Uterus (tissue), 4 donors: ENCODE measurements around the gene SIRT2. TPM values are rescaled to one million over a fixed set of nuclear protein-coding genes. Genes with fewer than 3 reads are reported as not detected.

ENCODE experiments used
- DNase-seq, 2 donors: peaks; one replicate each; pipeline ENCODE4 v3.0.0-alpha.2; 2019 to 2020
- H3K27ac ChIP-seq, 2 donors: fragments of 200-600 bp; sonication (generic); 1 replicate in 1 of 2; 2 replicates in 1 of 2; pipeline ENCODE4 v1.5.1; 2016 to 2018
- H3K27me3 ChIP-seq, 2 donors: fragments of 200-600 bp; sonication (generic); one replicate each; pipeline ENCODE4 v1.5.1; 2018 to 2019; ENCODE audit warnings: control low read depth in 1 of 2
- H3K36me3 ChIP-seq, 2 donors: fragments of 200-600 bp; sonication (generic); one replicate each; pipeline ENCODE4 v1.5.1; 2019; ENCODE audit warnings: control low read depth in 1 of 2
- H3K4me1 ChIP-seq, 2 donors: fragments of 200-600 bp; sonication (generic); one replicate each; pipeline ENCODE4 v1.5.1; 2018 to 2019; ENCODE audit warnings: control low read depth in 1 of 2
- H3K4me3 ChIP-seq, 2 donors: fragments of 200-600 bp; sonication (generic); 1 replicate in 1 of 2; 2 replicates in 1 of 2; pipeline ENCODE4 v1.5.1; 2018 to 2019; ENCODE audit warnings: mild to moderate bottlenecking in 1 of 2
- H3K9me3 ChIP-seq, 2 donors: fragments of 200-600 bp; sonication (generic); one replicate each; pipeline ENCODE4 v1.5.1; 2019; ENCODE audit warnings: control low read depth in 1 of 2
- POLR2A ChIP-seq, 2 donors: fragments of 450-650 bp; IDR thresholded peaks; one replicate each; pipeline ENCODE4 v1.6.1; 2016; ENCODE audit warnings: antibody characterized with exemption in 2 of 2, mild to moderate bottlenecking in 1 of 2, moderate library complexity in 1 of 2
- intact Hi-C: fragments of 100-400 bp; cut with DNase I; formaldehyde crosslinking; loops from one replicate; pipeline ENCODE4 v1.15.1; 2023; ENCODE audit warnings: low total_unique reads
- total RNA-seq, 4 donors: library from RNA; depleted of rRNA in 3 of 4; stranded (reverse); fragments of >200 nt in 3 of 4; gene quantifications; one replicate each; pipeline versions ENCODE4 v1.1.0 to v1.2.4, GENCODE V29; 2014 to 2023
- TF ChIP-seq, protein P1 (sequence below), 4 experiments: fragments of 200-600 bp in 2 of 4; fragments of 450-650 bp in 2 of 4; sonication (generic) in 2 of 4; IDR thresholded peaks; one replicate each; pipeline ENCODE4 v1.5.1; 2016 to 2019; ENCODE audit warnings: antibody characterized with exemption in 4 of 4, mild to moderate bottlenecking in 2 of 4, moderate library complexity in 1 of 4
- donor health status: DM: yes; HTN: yes; CAD: no.

SIRT2 gene
- total RNA-seq, 4 donors from 2014 or later: 46.0 to 171 (median 80.2) TPM

DNA sequence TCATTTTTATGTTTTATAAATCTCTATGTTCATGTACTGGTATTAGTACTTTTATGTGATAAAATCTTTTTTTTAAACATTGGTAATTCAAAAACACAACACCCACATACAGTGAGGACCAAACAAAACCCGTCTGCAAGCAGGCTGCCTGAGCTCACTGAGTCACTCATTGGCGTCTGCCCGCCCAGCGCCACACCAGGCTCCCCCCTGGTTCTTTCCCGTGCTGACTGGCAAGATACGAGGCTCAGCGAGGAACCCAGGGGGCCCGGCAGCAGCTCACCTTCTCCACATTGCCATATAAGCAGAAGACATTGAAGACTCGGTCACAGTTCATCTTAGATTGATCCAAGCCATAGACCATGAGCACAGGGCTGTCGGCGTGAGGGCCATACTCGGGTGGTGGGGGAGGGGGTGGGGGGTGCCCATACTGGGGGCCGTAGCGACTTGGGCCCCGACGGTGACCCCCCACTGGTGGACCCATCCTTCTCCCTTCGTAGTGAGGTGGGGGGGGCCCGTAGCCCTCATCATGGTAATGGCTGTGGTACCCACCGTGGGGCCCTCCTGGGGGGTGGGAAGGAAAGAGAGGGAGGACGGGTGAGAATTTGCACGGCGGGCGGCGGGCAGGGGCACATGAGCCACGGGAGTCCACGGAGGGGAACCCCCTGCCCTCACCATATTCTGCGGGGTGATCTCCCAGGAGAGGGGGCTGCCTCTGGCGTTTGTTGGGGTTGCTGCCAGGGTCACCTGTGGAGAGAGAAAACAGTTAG lies 59.4 kb downstream of the SIRT2 start:
- Histone ChIP-seq H3K36me3 (no peaks in the 10 kb centered on the region), H3K27ac (no peak overlapping the region), H3K9me3 (no peaks in the 10 kb centered on the region), H3K27me3 (no peaks in the 10 kb centered on the region), H3K4me3 (no peak overlapping the region), H3K4me1 (no peaks in the 10 kb centered on the region)
- DNase-seq: no peak
- intact Hi-C loops: no loop called here
- no peak for TF ChIP-seq POLR2A (IDR thresholded peaks at IDR 0.05)
- TF ChIP-seq, protein P1, sequence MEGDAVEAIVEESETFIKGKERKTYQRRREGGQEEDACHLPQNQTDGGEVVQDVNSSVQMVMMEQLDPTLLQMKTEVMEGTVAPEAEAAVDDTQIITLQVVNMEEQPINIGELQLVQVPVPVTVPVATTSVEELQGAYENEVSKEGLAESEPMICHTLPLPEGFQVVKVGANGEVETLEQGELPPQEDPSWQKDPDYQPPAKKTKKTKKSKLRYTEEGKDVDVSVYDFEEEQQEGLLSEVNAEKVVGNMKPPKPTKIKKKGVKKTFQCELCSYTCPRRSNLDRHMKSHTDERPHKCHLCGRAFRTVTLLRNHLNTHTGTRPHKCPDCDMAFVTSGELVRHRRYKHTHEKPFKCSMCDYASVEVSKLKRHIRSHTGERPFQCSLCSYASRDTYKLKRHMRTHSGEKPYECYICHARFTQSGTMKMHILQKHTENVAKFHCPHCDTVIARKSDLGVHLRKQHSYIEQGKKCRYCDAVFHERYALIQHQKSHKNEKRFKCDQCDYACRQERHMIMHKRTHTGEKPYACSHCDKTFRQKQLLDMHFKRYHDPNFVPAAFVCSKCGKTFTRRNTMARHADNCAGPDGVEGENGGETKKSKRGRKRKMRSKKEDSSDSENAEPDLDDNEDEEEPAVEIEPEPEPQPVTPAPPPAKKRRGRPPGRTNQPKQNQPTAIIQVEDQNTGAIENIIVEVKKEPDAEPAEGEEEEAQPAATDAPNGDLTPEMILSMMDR (IDR thresholded peaks at IDR 0.05): no peak

DNA sequence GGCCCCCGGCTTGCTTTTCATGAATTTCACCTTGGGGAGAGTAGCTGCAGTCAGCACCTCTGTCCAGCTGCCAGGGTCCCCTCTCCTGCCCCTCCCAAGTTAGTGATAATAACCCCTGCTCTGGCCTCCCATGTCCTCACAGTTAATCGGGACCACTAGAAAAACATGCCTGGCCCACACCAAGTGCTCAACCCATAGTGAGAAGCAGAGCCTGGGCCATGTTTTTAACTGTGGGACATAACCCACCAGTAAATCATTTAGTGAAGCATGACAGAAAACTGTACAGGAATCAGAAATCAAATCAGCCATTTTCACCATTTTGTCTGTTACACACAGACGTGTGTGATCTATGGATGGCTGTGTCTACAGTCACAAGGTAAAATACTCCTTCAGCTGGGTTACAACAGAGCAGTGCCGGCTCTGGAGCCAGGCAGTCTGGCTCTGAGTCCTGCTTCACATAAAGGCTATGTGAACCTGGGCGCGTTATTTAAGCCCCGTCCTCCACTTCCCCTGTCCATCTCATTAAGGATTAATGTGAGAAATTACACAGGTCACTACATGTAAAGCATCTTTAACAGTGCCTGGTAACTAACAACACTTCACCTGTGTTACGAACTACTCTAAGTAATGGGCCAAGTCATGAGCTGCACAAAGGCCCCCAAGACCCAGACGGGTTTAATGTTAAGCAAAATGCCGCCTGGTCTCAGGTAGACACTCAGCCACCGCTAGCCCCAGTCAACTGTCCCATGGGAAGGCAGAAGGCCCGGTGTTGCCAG lies 60.2 kb downstream of the SIRT2 start:
- Histone ChIP-seq H3K27me3 (no peaks in the 10 kb centered on the region), H3K9me3 (no peaks in the 10 kb centered on the region), H3K4me3 (no peak overlapping the region), H3K27ac (no peak overlapping the region), H3K36me3 (no peaks in the 10 kb centered on the region), H3K4me1 (no peaks in the 10 kb centered on the region)
- no peak for DNase-seq
- TF ChIP-seq POLR2A (IDR thresholded peaks at IDR 0.05): no peak
- TF ChIP-seq, protein P1 (IDR thresholded peaks at IDR 0.05): no peak
- intact Hi-C loops: no loop called here

DNA sequence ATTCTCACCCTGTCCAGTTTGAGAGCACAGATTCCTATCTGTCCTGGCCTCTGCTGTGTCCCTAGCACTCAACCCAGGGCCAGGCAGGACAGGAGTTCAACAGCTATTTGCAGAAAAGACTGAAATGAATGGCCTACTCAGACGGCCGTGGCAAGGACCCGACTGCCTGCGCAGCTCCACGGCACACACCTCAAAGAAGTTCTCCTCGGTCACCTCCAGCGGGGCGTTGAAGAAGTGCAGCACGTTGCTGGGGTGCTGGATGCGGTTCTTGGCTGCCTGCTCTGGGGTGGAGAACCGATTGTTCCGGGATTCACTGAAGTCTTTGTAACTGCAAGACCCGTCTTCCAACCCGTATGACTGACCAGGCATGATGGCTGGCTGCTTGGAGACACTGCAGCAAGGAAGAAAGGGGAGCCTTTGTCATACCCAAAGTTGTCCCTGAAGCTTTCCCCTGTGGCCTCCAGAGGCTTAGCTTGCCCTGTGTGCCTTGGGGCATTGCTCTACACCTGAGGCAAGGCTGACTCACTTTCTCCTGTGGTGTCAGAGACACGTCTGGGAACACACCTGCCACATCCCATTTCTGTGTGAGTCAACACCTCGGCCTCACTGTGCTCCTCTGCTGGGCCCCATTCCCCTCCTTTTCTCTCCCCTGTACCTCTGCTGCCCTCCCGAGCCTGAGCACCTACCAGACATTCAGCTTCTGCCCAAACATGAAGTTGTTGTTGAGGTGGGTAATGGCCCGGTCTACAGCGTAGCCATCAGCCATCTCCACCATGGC lies 61.0 kb downstream of the SIRT2 start:
- H3K4me1 ChIP-seq: no peaks in the 10 kb centered on the region
- no peak overlapping the region for H3K4me3 ChIP-seq
- no peak for DNase-seq
- no peaks in the 10 kb centered on the region for H3K9me3 ChIP-seq
- no peaks in the 10 kb centered on the region for H3K27me3 ChIP-seq
- H3K36me3 ChIP-seq: no peaks in the 10 kb centered on the region
- H3K27ac ChIP-seq: no peak overlapping the region
- intact Hi-C loops: no loop called here
- TF ChIP-seq, protein P1 (IDR thresholded peaks at IDR 0.05): no peak
- TF ChIP-seq POLR2A (IDR thresholded peaks at IDR 0.05): no peak

DNA sequence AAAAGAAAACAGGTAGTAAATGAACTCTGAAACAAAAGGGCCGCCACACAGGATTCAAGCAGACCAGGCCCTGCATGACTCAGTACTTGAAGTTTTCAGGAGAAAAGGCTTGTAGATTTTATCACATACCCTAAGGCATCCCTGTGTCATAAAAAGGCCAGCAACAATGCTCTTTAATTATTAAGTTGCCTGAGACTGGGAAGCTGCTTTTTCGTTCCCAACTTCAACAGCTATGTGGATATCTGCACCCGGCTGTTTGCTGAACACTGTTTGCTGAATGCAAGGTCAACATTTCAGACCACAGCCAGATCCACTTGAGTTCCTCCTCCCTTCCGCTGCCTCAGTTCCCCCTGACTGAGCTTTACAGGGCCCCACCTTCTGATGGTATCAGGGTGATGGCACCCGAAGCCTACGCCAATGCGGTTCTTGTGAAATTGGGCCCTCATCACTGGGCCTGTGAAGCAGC lies 61.7 kb downstream of the SIRT2 start:
- no peaks in the 10 kb centered on the region for H3K36me3 ChIP-seq

More for the DNA sequence above, 61.7 kb downstream of the SIRT2 start:
- H3K4me1 ChIP-seq: no peaks in the 10 kb centered on the region
- TF ChIP-seq, protein P1 (IDR thresholded peaks at IDR 0.05): no peak
- no peak for TF ChIP-seq POLR2A (IDR thresholded peaks at IDR 0.05)
- no peak overlapping the region for H3K4me3 ChIP-seq
- DNase-seq: no peak
- no peaks in the 10 kb centered on the region for H3K9me3 ChIP-seq
- intact Hi-C loops: no loop called here
- no peaks in the 10 kb centered on the region for H3K27me3 ChIP-seq
- H3K27ac ChIP-seq: no peak overlapping the region
